Lower leg skin (tissue), 3 donors: ENCODE data around the gene CITED2.

Source experiments
- CTCF ChIP-seq, 3 donors: fragments of 450-650 bp; IDR thresholded peaks; one replicate each; pipeline ENCODE4 v1.5.1; 2016; ENCODE audit warnings: antibody characterized with exemption in 3 of 3, mild to moderate bottlenecking in 3 of 3, moderate library complexity in 2 of 3
- POLR2A ChIP-seq, 2 donors: fragments of 450-650 bp; IDR thresholded peaks; one replicate each; pipeline ENCODE4 v1.6.1; 2016 to 2017; ENCODE audit warnings: antibody characterized with exemption in 2 of 2, mild to moderate bottlenecking in 1 of 2, moderate library complexity in 1 of 2

DNA sequence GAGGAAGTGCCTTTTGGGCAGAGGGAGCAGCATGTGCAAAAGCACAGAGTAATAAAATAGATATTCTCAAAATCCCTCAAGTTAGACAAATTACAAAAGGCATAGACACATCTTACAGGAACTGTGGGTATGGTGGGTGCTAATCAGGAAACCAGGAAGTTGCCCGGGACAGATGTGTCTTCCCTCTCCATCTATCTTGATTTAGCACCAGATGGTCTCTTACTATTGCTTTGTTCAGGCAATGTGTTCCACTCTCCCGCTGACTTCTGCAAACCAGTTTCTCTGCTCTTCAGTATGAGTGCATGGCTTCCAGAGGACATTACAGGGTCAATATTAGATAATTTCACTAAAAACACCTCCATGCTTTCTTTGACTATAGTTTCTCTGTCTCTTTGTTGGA is 13.2 kb downstream of the CITED2 start:
- TF ChIP-seq CTCF (IDR thresholded peaks at IDR 0.05): no peak
- no peak for TF ChIP-seq POLR2A (IDR thresholded peaks at IDR 0.05)
